ENCODE data around the gene EIF4H. TPM values are rescaled to one million over a fixed set of nuclear protein-coding genes. Genes with fewer than 3 reads are reported as not detected.
A peak's percentile ranks its signal among the peaks of the same experiment; 100 is the strongest.

EIF4H gene
- total and polyA plus RNA-seq, 2 donors (not counting 1 experiment from before 2014, with no cell fraction given) = 127 to 199 TPM

DNA sequence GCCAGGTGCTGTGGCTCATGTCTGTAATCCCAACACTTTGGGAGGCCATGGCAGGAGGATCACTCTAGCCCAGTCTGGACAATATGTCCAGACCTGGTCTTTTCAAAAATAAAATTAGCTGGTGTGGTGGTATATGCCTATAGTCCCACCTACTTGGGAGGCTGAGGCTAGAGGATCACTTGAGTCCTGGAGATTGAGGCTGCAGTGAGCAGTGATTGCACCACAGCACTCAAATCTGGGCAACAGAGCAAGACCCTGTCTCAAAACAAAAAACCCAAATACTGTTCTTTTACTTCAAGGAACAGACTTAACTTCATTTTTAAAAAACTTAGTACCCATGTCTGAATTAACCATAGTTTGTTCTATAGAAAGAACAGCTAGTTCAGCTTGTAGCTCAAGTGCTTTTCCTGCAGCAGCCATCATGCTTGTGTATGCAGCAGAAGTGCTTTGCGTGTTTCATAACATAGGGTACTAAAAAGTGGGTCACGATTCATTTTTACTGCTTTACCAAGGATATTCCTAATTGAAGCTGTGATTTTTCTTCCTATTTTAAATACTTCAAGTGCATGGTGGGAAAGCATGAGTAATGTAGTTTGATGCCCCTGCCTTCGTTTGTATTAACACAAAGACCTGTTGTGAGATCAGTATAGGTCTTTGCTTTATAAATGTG lies 5.9 kb downstream of the EIF4H start:
- H3K27ac ChIP-seq (ENCODE audit: low read length in 2 of 2) = peak overlapping the region in 1 of 2 donors; percentile 42
- POLR2A ChIA-PET = interaction anchor here (0.5 kb wide), 1 partner anchor 27 kb away, joined by 8 read pairs; no protein-coding TSS in a partner anchor
- WGBS (ENCODE audit: insufficient coverage) = 70% methylated on average over 2 of the region's 3 CpGs
- H3K36me3 ChIP-seq (replicated peaks in 1 of 2; ENCODE audit: control extremely low read depth in 1 of 2, control insufficient read depth in 1 of 2, extremely low read depth in 1 of 2, insufficient read depth in 2 of 2, low read length in 1 of 2) = peaks cover 0 to 33% of the 10 kb centered on the region in 2 experiments
- intact Hi-C loops (cut with micrococcal nuclease) = no loop called here
- peaks cover 92% of the 10 kb centered on the region for H4K20me1 ChIP-seq (ENCODE audit: control insufficient read depth, insufficient read depth, low read length, poor library complexity, severe bottlenecking)
- Mint-ChIP-seq H3K27me3 (no peaks in the 10 kb centered on the region), H3K4me1 (peaks cover 84% of the 10 kb centered on the region), H3K4me3 (no peak overlapping the region), H3K27ac (peak overlapping the region; percentile 37), H3K9me3 (ENCODE audit: insufficient read depth) (no peaks in the 10 kb centered on the region)
- CTCF ChIA-PET = interaction anchor here (0.6 to 3.2 kb wide), 6 partner anchors 13 to 221 kb away, joined by 3 to 16 read pairs (median 4); no protein-coding TSS in a partner anchor
- TF ChIP-seq, protein P1, sequence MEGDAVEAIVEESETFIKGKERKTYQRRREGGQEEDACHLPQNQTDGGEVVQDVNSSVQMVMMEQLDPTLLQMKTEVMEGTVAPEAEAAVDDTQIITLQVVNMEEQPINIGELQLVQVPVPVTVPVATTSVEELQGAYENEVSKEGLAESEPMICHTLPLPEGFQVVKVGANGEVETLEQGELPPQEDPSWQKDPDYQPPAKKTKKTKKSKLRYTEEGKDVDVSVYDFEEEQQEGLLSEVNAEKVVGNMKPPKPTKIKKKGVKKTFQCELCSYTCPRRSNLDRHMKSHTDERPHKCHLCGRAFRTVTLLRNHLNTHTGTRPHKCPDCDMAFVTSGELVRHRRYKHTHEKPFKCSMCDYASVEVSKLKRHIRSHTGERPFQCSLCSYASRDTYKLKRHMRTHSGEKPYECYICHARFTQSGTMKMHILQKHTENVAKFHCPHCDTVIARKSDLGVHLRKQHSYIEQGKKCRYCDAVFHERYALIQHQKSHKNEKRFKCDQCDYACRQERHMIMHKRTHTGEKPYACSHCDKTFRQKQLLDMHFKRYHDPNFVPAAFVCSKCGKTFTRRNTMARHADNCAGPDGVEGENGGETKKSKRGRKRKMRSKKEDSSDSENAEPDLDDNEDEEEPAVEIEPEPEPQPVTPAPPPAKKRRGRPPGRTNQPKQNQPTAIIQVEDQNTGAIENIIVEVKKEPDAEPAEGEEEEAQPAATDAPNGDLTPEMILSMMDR (IDR thresholded peaks at IDR 0.05) = no peak
- TF ChIP-seq EZH2 (IDR thresholded peaks at IDR 0.05; ENCODE audit: borderline replicate concordance, insufficient read depth, low read depth, low read length, poor library complexity, severe bottlenecking) = no peak
- H3K9ac ChIP-seq (ENCODE audit: low read length) = no peak overlapping the region
- no peak overlapping the region for H3K4me2 ChIP-seq (replicated peaks; ENCODE audit: low read depth, low read length, poor library complexity, severe bottlenecking)
- H3K4me3 ChIP-seq (ENCODE audit: control extremely low read depth in 1 of 5, extremely low read depth in 1 of 5, insufficient read depth in 1 of 5, low read depth in 2 of 5, low read length in 4 of 5) = no peak overlapping the region
- DNase-seq = no peak
- no peaks in the 10 kb centered on the region for H3K9me3 ChIP-seq (ENCODE audit: control extremely low read depth in 1 of 3, control insufficient read depth in 2 of 3, insufficient read depth in 1 of 3, low read length in 2 of 3)
- no peak for ATAC-seq (ENCODE audit: low read depth)
- no peak overlapping the region for H2AFZ ChIP-seq (ENCODE audit: insufficient read depth, low read depth, low read length, poor library complexity, severe bottlenecking)
- H3K27me3 ChIP-seq (replicated peaks in 1 of 4; ENCODE audit: control extremely low read depth in 1 of 4, control insufficient read depth in 3 of 4, insufficient read depth in 4 of 4, low read length in 3 of 4) = no peaks in the 10 kb centered on the region
- peaks cover 100% of the 10 kb centered on the region for H3K79me2 ChIP-seq (ENCODE audit: control insufficient read depth, insufficient read depth, low read length)
- peaks cover 76 to 92% of the 10 kb centered on the region in 2 donors for H3K4me1 ChIP-seq (ENCODE audit: control insufficient read depth in 2 of 2, insufficient read depth in 2 of 2, low read length in 2 of 2)

DNA sequence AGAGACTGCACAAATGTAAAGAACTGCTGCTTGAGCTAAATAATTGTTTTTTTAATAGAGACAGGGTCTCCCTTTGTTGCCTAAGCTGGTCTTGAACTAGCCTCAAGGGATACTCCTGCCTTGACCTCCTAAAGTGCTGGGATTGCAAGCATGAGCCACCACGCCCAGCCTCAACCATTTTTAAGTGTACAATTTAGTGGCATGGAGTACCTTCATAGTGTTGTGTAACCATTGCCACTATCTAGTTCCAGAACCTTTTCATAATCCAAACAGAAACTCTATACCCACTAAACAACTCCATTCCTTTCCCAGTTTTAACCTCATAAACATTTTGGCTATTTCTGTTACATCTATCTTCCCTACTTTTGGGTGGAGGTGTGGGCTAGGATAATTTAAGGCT lies 6.7 kb downstream of the EIF4H start:
- Histone ChIP-seq H3K27ac (ENCODE audit: low read length in 2 of 2) (peak overlapping the region in 1 of 2 donors; percentile 42), H3K27me3 (replicated peaks in 1 of 4; ENCODE audit: control extremely low read depth in 1 of 4, control insufficient read depth in 3 of 4, insufficient read depth in 4 of 4, low read length in 3 of 4) (no peaks in the 10 kb centered on the region), H3K4me1 (ENCODE audit: control insufficient read depth in 2 of 2, insufficient read depth in 2 of 2, low read length in 2 of 2) (peaks cover 74 to 91% of the 10 kb centered on the region in 2 donors), H3K4me2 (replicated peaks; ENCODE audit: low read depth, low read length, poor library complexity, severe bottlenecking) (no peak overlapping the region), H3K9me3 (ENCODE audit: control extremely low read depth in 1 of 3, control insufficient read depth in 2 of 3, insufficient read depth in 1 of 3, low read length in 2 of 3) (no peaks in the 10 kb centered on the region), H2AFZ (ENCODE audit: insufficient read depth, low read depth, low read length, poor library complexity, severe bottlenecking) (no peak overlapping the region), H3K9ac (ENCODE audit: low read length) (no peak overlapping the region), H4K20me1 (ENCODE audit: control insufficient read depth, insufficient read depth, low read length, poor library complexity, severe bottlenecking) (peaks cover 99% of the 10 kb centered on the region), H3K79me2 (ENCODE audit: control insufficient read depth, insufficient read depth, low read length) (peaks cover 100% of the 10 kb centered on the region), H3K4me3 (ENCODE audit: control extremely low read depth in 1 of 5, extremely low read depth in 1 of 5, insufficient read depth in 1 of 5, low read depth in 2 of 5, low read length in 4 of 5) (no peak overlapping the region), H3K36me3 (replicated peaks in 1 of 2; ENCODE audit: control extremely low read depth in 1 of 2, control insufficient read depth in 1 of 2, extremely low read depth in 1 of 2, insufficient read depth in 2 of 2, low read length in 1 of 2) (peaks cover 0 to 33% of the 10 kb centered on the region in 2 experiments)
- no peak for ATAC-seq (ENCODE audit: low read depth)
- H3K4me3 Mint-ChIP-seq = no peak overlapping the region
- intact Hi-C loops (cut with micrococcal nuclease) = no loop called here
- H3K27ac Mint-ChIP-seq = no peak overlapping the region
- no CpG with 5 or more reads among the region's 1 CpG for WGBS (ENCODE audit: insufficient coverage)
- DNase-seq = no peak
- peaks cover 86% of the 10 kb centered on the region for H3K4me1 Mint-ChIP-seq
- TF ChIP-seq, protein P1 (IDR thresholded peaks at IDR 0.05) = no peak
- TF ChIP-seq EZH2 (IDR thresholded peaks at IDR 0.05; ENCODE audit: borderline replicate concordance, insufficient read depth, low read depth, low read length, poor library complexity, severe bottlenecking) = no peak
- no peaks in the 10 kb centered on the region for H3K9me3 Mint-ChIP-seq (ENCODE audit: insufficient read depth)
- ChIA-PET POLR2A (no interaction called here), CTCF (interaction anchor here (0.6 to 3.2 kb wide), 5 partner anchors 26 to 270 kb away, joined by 3 to 16 read pairs (median 5); no protein-coding TSS in a partner anchor)
- no peaks in the 10 kb centered on the region for H3K27me3 Mint-ChIP-seq

Data from B cell (primary cell).